ENCODE measurements around the gene TRAF3IP3. TPM values are rescaled to one million over a fixed set of nuclear protein-coding genes. Genes with fewer than 3 reads are reported as not detected.

TRAF3IP3 gene
- polyA plus RNA-seq, 1 donor from 2014 or later = not detected

- H4K20me1 ChIP-seq (ENCODE audit: insufficient read depth) = no peaks in the 10 kb centered on the region
- H3K9me2 ChIP-seq (ENCODE audit: insufficient read depth, low read length) = no peaks in the 10 kb centered on the region
- TF ChIP-seq CTCF (IDR thresholded peaks at IDR 0.05; ENCODE audit: poor library complexity, severe bottlenecking) (no peak), TAF1 (IDR thresholded peaks at IDR 0.05; ENCODE audit: low read depth) (no peak)
- no peak overlapping the region for H3K27ac ChIP-seq (ENCODE audit: low read length)
- no peak overlapping the region for H2AFZ ChIP-seq (ENCODE audit: low read depth, low read length)
- no peaks in the 10 kb centered on the region for H3K36me3 ChIP-seq (ENCODE audit: insufficient read depth, low read length)
- H3K9me3 ChIP-seq (ENCODE audit: low read length) = no peaks in the 10 kb centered on the region
- no peaks in the 10 kb centered on the region for H3K79me2 ChIP-seq (replicated peaks; ENCODE audit: insufficient read depth, low read length)
- no peak overlapping the region for H3K9ac ChIP-seq (ENCODE audit: low read length)
- H3F3A ChIP-seq (ENCODE audit: insufficient read depth, low read length, poor library complexity, severe bottlenecking) = no peaks in the 10 kb centered on the region
- no peaks in the 10 kb centered on the region for H3K27me3 ChIP-seq (ENCODE audit: insufficient read depth, low read depth, low read length)
- H3K4me3 ChIP-seq (ENCODE audit: low read length) = no peak overlapping the region
- no peak overlapping the region for H3K4me2 ChIP-seq (ENCODE audit: low read length)
Observed at GRCh38 chr1:209767706-209768105, 11.9 kb downstream of the TRAF3IP3 start.

GRCh38 chr1:209768354-209768774 lies 12.5 kb downstream of the TRAF3IP3 start:
- Histone ChIP-seq H4K20me1 (ENCODE audit: insufficient read depth) (no peaks in the 10 kb centered on the region), H3K36me3 (ENCODE audit: insufficient read depth, low read length) (no peaks in the 10 kb centered on the region), H3K79me2 (replicated peaks; ENCODE audit: insufficient read depth, low read length) (no peaks in the 10 kb centered on the region), H3K9me3 (ENCODE audit: low read length) (no peaks in the 10 kb centered on the region), H2AFZ (ENCODE audit: low read depth, low read length) (no peak overlapping the region), H3K9me2 (ENCODE audit: insufficient read depth, low read length) (no peaks in the 10 kb centered on the region), H3K4me3 (ENCODE audit: low read length) (no peak overlapping the region), H3K9ac (ENCODE audit: low read length) (no peak overlapping the region), H3K27ac (ENCODE audit: low read length) (no peak overlapping the region), H3K27me3 (ENCODE audit: insufficient read depth, low read depth, low read length) (no peaks in the 10 kb centered on the region), H3F3A (ENCODE audit: insufficient read depth, low read length, poor library complexity, severe bottlenecking) (no peaks in the 10 kb centered on the region), H3K4me2 (ENCODE audit: low read length) (no peak overlapping the region)
- no peak for TF ChIP-seq CTCF (IDR thresholded peaks at IDR 0.05; ENCODE audit: poor library complexity, severe bottlenecking)
- TF ChIP-seq EZH2 (IDR thresholded peaks at IDR 0.05; ENCODE audit: borderline replicate concordance, insufficient read depth, low read length, poor library complexity, severe bottlenecking) = no peak
- no peak for TF ChIP-seq EP300 (conservative IDR thresholded peaks at IDR 0.05; ENCODE audit: poor library complexity, severe bottlenecking)
- no peak for TF ChIP-seq MXI1 (conservative IDR thresholded peaks at IDR 0.05; ENCODE audit: poor library complexity, severe bottlenecking)
- no peak for TF ChIP-seq TAF1 (IDR thresholded peaks at IDR 0.05; ENCODE audit: low read depth)
- no peak for TF ChIP-seq RAD21 (conservative IDR thresholded peaks at IDR 0.05)
- no peak for TF ChIP-seq POLR2AphosphoS5 (IDR thresholded peaks at IDR 0.05)
- TF ChIP-seq SMC3 (conservative IDR thresholded peaks at IDR 0.05; ENCODE audit: poor library complexity) = no peak
- TF ChIP-seq REST (IDR thresholded peaks at IDR 0.05; ENCODE audit: borderline replicate concordance) = no peak

Measured in neural cell (in vitro differentiated cells).